Effector memory CD4-positive, alpha-beta T cell (primary cell): ENCODE measurements around the gene HIBCH.
"Not testable (repeated sequence)": the region's sequence is repeated elsewhere in the genome, so short reads cannot be mapped to it uniquely, and the experiment has no call there.

Experiments used
- DNase-seq, 3 donors: peaks; one replicate each; pipeline ENCODE4 v3.0.0-alpha.2; 2020
- H3K27ac ChIP-seq: 2 replicates; pipeline ENCODE4 v1.7.0; 2013; ENCODE audit warnings: mild to moderate bottlenecking, low read length, moderate library complexity; ENCODE audit not compliant: insufficient read depth, poor library complexity, severe bottlenecking
- H3K27me3 ChIP-seq: replicated peaks from 2 replicates; pipeline ENCODE4 v1.7.0; 2013; ENCODE audit warnings: mild to moderate bottlenecking, low read length; ENCODE audit not compliant: insufficient read depth, control insufficient read depth, poor library complexity, severe bottlenecking
- H3K36me3 ChIP-seq: 2 replicates; pipeline ENCODE4 v1.7.0; 2013; ENCODE audit warnings: mild to moderate bottlenecking, low read length, moderate library complexity; ENCODE audit not compliant: control insufficient read depth, insufficient read depth
- H3K4me1 ChIP-seq: 2 replicates; pipeline ENCODE4 v1.7.0; 2013; ENCODE audit warnings: low read length, mild to moderate bottlenecking; ENCODE audit not compliant: control insufficient read depth, insufficient read depth, poor library complexity, severe bottlenecking
- H3K4me3 ChIP-seq: 2 replicates; pipeline ENCODE4 v1.7.0; 2013; ENCODE audit warnings: low read length, low read depth, mild to moderate bottlenecking; ENCODE audit not compliant: insufficient read depth, poor library complexity, severe bottlenecking
- H3K9me3 ChIP-seq: 2 replicates; pipeline ENCODE4 v1.7.0; 2013; ENCODE audit warnings: mild to moderate bottlenecking, low read length, moderate library complexity; ENCODE audit not compliant: control insufficient read depth

HIBCH gene

GRCh38 chr2:190343089-190343535 is 23.5 kb upstream of the HIBCH start:
- no peak overlapping the region for H3K27ac ChIP-seq
- H3K9me3 ChIP-seq: no peaks in the 10 kb centered on the region
- no peak for DNase-seq
- H3K36me3 ChIP-seq: no peaks in the 10 kb centered on the region
- H3K4me1 ChIP-seq: peaks cover 7% of the 10 kb centered on the region
- peak overlapping the region; percentile 71 for H3K4me3 ChIP-seq
- no peaks in the 10 kb centered on the region for H3K27me3 ChIP-seq

GRCh38 chr2:190342611-190343010 is 23.0 kb upstream of the HIBCH start:
- Histone ChIP-seq H3K27ac (no peak overlapping the region), H3K4me3 (no peak overlapping the region), H3K36me3 (no peaks in the 10 kb centered on the region), H3K27me3 (no peaks in the 10 kb centered on the region), H3K9me3 (no peaks in the 10 kb centered on the region), H3K4me1 (peaks cover 7% of the 10 kb centered on the region)
- DNase-seq: no peak

- no peaks in the 10 kb centered on the region for H3K36me3 ChIP-seq
- H3K27me3 ChIP-seq: no peaks in the 10 kb centered on the region
- no peak for DNase-seq
- peaks cover 7% of the 10 kb centered on the region for H3K4me1 ChIP-seq
- no peak overlapping the region for H3K27ac ChIP-seq
- no peaks in the 10 kb centered on the region for H3K9me3 ChIP-seq
- H3K4me3 ChIP-seq: no peak overlapping the region
Observed at GRCh38 chr2:190340369-190340768, 20.7 kb upstream of the HIBCH start.

GRCh38 chr2:190339394-190339793 is 19.8 kb upstream of the HIBCH start:
- H3K4me3 ChIP-seq: no peak overlapping the region
- no peak overlapping the region for H3K27ac ChIP-seq
- no peaks in the 10 kb centered on the region for H3K36me3 ChIP-seq
- no peaks in the 10 kb centered on the region for H3K9me3 ChIP-seq
- peaks cover 3% of the 10 kb centered on the region for H3K4me1 ChIP-seq
- DNase-seq: no peak
- no peaks in the 10 kb centered on the region for H3K27me3 ChIP-seq

GRCh38 chr2:190338453-190338852 is 18.8 kb upstream of the HIBCH start:
- H3K36me3 ChIP-seq: no peaks in the 10 kb centered on the region
- DNase-seq: no peak
- no peaks in the 10 kb centered on the region for H3K27me3 ChIP-seq
- H3K27ac ChIP-seq: no peak overlapping the region
- no peaks in the 10 kb centered on the region for H3K9me3 ChIP-seq
- H3K4me1 ChIP-seq: no peaks in the 10 kb centered on the region
- no peak overlapping the region for H3K4me3 ChIP-seq

GRCh38 chr2:190336420-190336819 is 16.8 kb upstream of the HIBCH start:
- Histone ChIP-seq H3K36me3 (no peaks in the 10 kb centered on the region), H3K4me3 (no peak overlapping the region), H3K27ac (no peak overlapping the region), H3K9me3 (no peaks in the 10 kb centered on the region), H3K27me3 (no peaks in the 10 kb centered on the region), H3K4me1 (no peaks in the 10 kb centered on the region)
- DNase-seq: no peak

GRCh38 chr2:190335584-190335983 is 16.0 kb upstream of the HIBCH start:
- H3K27me3 ChIP-seq, H3K4me1 ChIP-seq, H3K9me3 ChIP-seq, H3K36me3 ChIP-seq, DNase-seq, H3K27ac ChIP-seq, H3K4me3 ChIP-seq: not testable (repeated sequence)

GRCh38 chr2:190335225-190335559 is 15.6 kb upstream of the HIBCH start:
- Histone ChIP-seq H3K4me1 (no peaks in the 10 kb centered on the region), H3K27me3 (no peaks in the 10 kb centered on the region), H3K36me3 (no peaks in the 10 kb centered on the region), H3K9me3 (no peaks in the 10 kb centered on the region), H3K27ac (no peak overlapping the region), H3K4me3 (no peak overlapping the region)
- no peak for DNase-seq

- DNase-seq: no peak
- H3K9me3 ChIP-seq: no peaks in the 10 kb centered on the region
- H3K4me1 ChIP-seq: no peaks in the 10 kb centered on the region
- H3K36me3 ChIP-seq: no peaks in the 10 kb centered on the region
- no peaks in the 10 kb centered on the region for H3K27me3 ChIP-seq
- H3K4me3 ChIP-seq: no peak overlapping the region
- H3K27ac ChIP-seq: no peak overlapping the region
Observed at GRCh38 chr2:190334479-190335224, 15.0 kb upstream of the HIBCH start.

GRCh38 chr2:190333928-190334327 is 14.3 kb upstream of the HIBCH start:
- H3K4me1 ChIP-seq: no peaks in the 10 kb centered on the region
- H3K9me3 ChIP-seq: no peaks in the 10 kb centered on the region
- no peak overlapping the region for H3K27ac ChIP-seq
- no peak overlapping the region for H3K4me3 ChIP-seq
- H3K27me3 ChIP-seq: no peaks in the 10 kb centered on the region
- DNase-seq: no peak
- H3K36me3 ChIP-seq: no peaks in the 10 kb centered on the region
